Kidney (tissue), 14 donors: Measurements from ENCODE around the gene VPS26C. TPM values are rescaled to one million over a fixed set of nuclear protein-coding genes. Genes with fewer than 3 reads are reported as not detected.

Source experiments
- DNase-seq, 5 donors: peaks; one replicate each; pipeline ENCODE4 v3.0.0-alpha.2; 2013 to 2020
- FAIRE-seq: peaks from 2 replicates; lab custom pipeline; 2012; peaks lifted over from hg19 to GRCh38; lab: Jason Lieb, UNC
- H3K27ac ChIP-seq, 2 donors: one replicate each; pipeline ENCODE4 v1.7.0; 2013; ENCODE audit warnings: low read depth in 2 of 2, low read length in 2 of 2, inconsistent platforms in 1 of 2
- H3K27me3 ChIP-seq: one replicate; pipeline ENCODE4 v1.7.1; 2013; ENCODE audit warnings: low read length, inconsistent platforms; ENCODE audit not compliant: control insufficient read depth, insufficient read depth
- H3K36me3 ChIP-seq, 3 donors: one replicate each; pipeline versions ENCODE4 v1.7.0 to v1.7.1; 2013; ENCODE audit warnings: low read length in 3 of 3, control low read depth in 1 of 3, inconsistent platforms in 1 of 3; ENCODE audit not compliant: insufficient read depth in 3 of 3, control insufficient read depth in 2 of 3
- H3K4me1 ChIP-seq, 3 donors: one replicate each; pipeline versions ENCODE4 v1.7.0 to v1.7.1; 2013; ENCODE audit warnings: low read length in 3 of 3, inconsistent platforms in 1 of 3, low read depth in 1 of 3; ENCODE audit not compliant: control insufficient read depth in 2 of 3, insufficient read depth in 2 of 3
- H3K4me3 ChIP-seq, 3 donors: one replicate each; pipeline versions ENCODE4 v1.7.0 to v1.8.1; 2013; ENCODE audit warnings: low read length in 3 of 3, control low read depth in 1 of 3, inconsistent platforms in 1 of 3
- H3K9ac ChIP-seq, 3 donors: one replicate each; pipeline versions ENCODE4 v1.7.0 to v1.7.1; 2013; ENCODE audit warnings: low read length in 3 of 3, control low read depth in 1 of 3, inconsistent platforms in 1 of 3
- H3K9me3 ChIP-seq, 3 donors: one replicate each; pipeline versions ENCODE4 v1.7.0 to v1.7.1; 2013; ENCODE audit warnings: low read length in 3 of 3, control low read depth in 1 of 3, inconsistent platforms in 1 of 3; ENCODE audit not compliant: control insufficient read depth in 2 of 3, insufficient read depth in 1 of 3
- intact Hi-C: fragments of 100-400 bp; cut with DNase I; formaldehyde crosslinking; loops from one replicate; pipeline ENCODE4 v1.11.1; 2022
- polyA plus RNA-seq: library from polyadenylated mRNA; stranded (reverse); fragments of 350-450 nt; fragmentation: Illumina TruSeq; extraction: RNeasy Lipid Tissue Mini Kit (QIAGEN cat#74804); gene quantifications from one replicate; pipeline ENCODE4 v1.2.3, GENCODE V29; 2014; ENCODE audit warnings: low read depth, low replicate concordance; ENCODE audit not compliant: insufficient read depth
- total RNA-seq: library from RNA; stranded (reverse); fragmentation: NEBNext Ultra II Directional; extraction: Animal tissue kit (Norgen Biotek cat#: 25700); gene quantifications from one replicate; pipeline ENCODE4 v1.2.1, GENCODE V29; 2021
- TF ChIP-seq, protein P1 (sequence below): IDR thresholded peaks from 3 replicates; pipeline ENCODE4 v1.5.1; 2012; ENCODE audit warnings: mild to moderate bottlenecking, moderate library complexity, borderline replicate concordance; ENCODE audit not compliant: insufficient read depth; ENCODE audit errors: extremely low read depth
- donor health status: control.
- donor health status: control.
- donor health status: control.
- donor health status: control.
- donor health status: control.
- donor health status: DM: yes; HTN: yes; CAD: no.
- donor health status: Normal renal cell carcinoma (clear cell type).

The VPS26C gene
- total and polyA plus RNA-seq, 2 donors from 2014 or later = 30.0 to 51.8 TPM

DNA sequence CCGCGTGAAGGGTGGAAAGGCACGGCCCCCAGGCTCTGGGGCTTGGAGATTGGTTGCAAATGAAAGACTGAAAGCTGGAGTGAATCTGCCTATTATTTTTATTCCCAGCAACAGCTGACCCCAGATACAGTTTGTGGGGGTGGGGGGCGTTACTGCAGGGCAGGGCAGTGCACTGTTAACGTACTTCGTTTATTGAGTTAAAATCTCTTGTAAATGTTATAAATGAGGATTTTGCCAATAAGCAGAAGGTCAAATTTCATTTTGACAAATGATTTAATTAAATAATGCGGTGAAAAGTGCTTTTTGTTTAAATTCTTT is 1.0 kb upstream of the VPS26C start:
- H3K36me3 ChIP-seq = no peaks in the 10 kb centered on the region
- H3K4me3 ChIP-seq = peak overlapping the region; percentile 80 to 83 (median 81)
- H3K27me3 ChIP-seq = no peaks in the 10 kb centered on the region
- DNase-seq (no peak), FAIRE-seq (no peak)
- H3K27ac ChIP-seq = peak overlapping the region; percentile 98
- intact Hi-C loops = no loop called here
- TF ChIP-seq, protein P1, sequence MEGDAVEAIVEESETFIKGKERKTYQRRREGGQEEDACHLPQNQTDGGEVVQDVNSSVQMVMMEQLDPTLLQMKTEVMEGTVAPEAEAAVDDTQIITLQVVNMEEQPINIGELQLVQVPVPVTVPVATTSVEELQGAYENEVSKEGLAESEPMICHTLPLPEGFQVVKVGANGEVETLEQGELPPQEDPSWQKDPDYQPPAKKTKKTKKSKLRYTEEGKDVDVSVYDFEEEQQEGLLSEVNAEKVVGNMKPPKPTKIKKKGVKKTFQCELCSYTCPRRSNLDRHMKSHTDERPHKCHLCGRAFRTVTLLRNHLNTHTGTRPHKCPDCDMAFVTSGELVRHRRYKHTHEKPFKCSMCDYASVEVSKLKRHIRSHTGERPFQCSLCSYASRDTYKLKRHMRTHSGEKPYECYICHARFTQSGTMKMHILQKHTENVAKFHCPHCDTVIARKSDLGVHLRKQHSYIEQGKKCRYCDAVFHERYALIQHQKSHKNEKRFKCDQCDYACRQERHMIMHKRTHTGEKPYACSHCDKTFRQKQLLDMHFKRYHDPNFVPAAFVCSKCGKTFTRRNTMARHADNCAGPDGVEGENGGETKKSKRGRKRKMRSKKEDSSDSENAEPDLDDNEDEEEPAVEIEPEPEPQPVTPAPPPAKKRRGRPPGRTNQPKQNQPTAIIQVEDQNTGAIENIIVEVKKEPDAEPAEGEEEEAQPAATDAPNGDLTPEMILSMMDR = no peak
- H3K9me3 ChIP-seq = no peaks in the 10 kb centered on the region
- H3K4me1 ChIP-seq = no peaks in the 10 kb centered on the region
- H3K9ac ChIP-seq = peak overlapping the region; percentile 63 to 74 (median 73)

DNA sequence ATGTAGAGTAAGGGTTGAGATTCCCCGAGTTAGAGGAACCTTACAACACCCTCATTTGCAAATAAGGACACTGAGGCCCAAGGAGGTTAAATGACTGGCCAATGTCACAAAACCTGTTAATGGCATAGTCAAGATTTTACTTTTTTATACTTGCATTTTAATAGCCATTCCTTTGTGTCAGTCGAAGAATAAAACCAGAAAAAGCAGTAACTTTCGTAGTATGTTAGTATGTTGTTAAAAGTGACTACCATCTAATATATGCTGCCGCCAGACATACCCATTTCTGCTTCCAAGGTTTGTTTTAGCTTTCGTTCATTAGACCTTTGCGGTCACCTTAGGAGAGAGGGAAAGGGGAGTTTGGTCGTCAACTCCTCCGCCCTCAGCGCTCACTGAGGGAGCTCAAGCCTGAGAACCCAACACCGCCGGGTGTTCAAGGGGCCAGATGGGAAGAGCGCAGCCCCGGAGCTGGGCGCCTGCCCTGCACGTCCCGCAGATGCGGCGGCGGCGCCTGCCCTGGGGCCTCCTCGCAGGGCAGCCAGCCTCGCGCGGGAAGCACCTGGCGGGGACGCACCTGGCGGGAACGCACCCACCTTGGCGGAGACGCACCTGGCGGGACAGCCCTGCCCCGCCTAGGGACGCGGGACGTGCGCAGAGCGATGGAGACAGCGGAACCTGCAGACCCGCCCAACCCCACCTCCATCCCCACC is 466 bp downstream of the VPS26C start:
- peak overlapping the region; percentile 60 to 73 (median 63) for H3K9ac ChIP-seq
- intact Hi-C loops = no loop called here
- peak in 4 of 5 donors; percentile 44 to 91 (median 65) for DNase-seq
- H3K9me3 ChIP-seq = no peaks in the 10 kb centered on the region
- H3K27ac ChIP-seq = peak overlapping the region; percentile 98
- peak overlapping the region; percentile 81 to 85 (median 83) for H3K4me3 ChIP-seq
- H3K27me3 ChIP-seq = no peaks in the 10 kb centered on the region
- TF ChIP-seq, protein P1 = no peak
- FAIRE-seq = no peak
- no peaks in the 10 kb centered on the region for H3K36me3 ChIP-seq
- H3K4me1 ChIP-seq = no peaks in the 10 kb centered on the region

DNA sequence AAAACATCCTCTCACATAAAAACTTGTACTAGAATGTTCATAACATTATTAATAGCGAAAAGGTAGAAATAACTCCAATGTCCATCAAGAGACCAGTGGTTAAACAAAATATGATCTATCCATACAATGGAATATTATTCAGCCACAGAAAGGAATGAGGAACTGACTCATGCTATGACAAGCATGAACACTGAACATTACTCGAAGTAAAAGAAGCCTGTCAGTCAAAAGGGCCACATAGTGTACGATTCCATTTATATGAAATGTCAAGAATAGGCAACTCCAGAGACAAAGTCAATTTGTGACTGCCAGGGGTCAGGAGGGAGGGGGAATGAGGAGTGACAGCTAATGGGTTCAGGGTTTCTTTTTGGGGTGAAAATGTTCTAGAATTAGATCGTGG is 2.3 kb downstream of the VPS26C start:
- Histone ChIP-seq H3K4me1 (no peaks in the 10 kb centered on the region), H3K27me3 (no peaks in the 10 kb centered on the region), H3K4me3 (no peak overlapping the region), H3K27ac (no peak overlapping the region), H3K9me3 (no peaks in the 10 kb centered on the region), H3K36me3 (no peaks in the 10 kb centered on the region), H3K9ac (no peak overlapping the region)
- no peak for FAIRE-seq
- no peak for DNase-seq
- TF ChIP-seq, protein P1 = no peak
- intact Hi-C loops = no loop called here
